GM23338 (cell line): ENCODE measurements around the gene EMSY. TPM values are rescaled to one million over a fixed set of nuclear protein-coding genes. Genes with fewer than 3 reads are reported as not detected.

Experiments
- ATAC-seq: fragments of 200-7000 bp; cut with Tn5 transposase; 3 replicates; pipeline ENCODE4 v1.9.1; 2020
- DNase-seq: peaks from one replicate; pipeline ENCODE4 v3.0.0-alpha.2; 2015; ENCODE audit warnings: low spot score
- H2AFZ ChIP-seq: fragments of 200-600 bp; sonication (generic); 2 replicates; pipeline ENCODE4 v1.8.0; 2016; ENCODE audit warnings: antibody characterized with exemption, mild to moderate bottlenecking, moderate library complexity
- H3F3A ChIP-seq: fragments of 200-600 bp; sonication (generic); replicated peaks from 2 replicates; pipeline ENCODE4 v1.8.0; 2017; ENCODE audit warnings: antibody characterized with exemption, mixed run types, low read depth
- H3K27ac ChIP-seq: fragments of 200-600 bp; sonication (generic); 2 replicates; pipeline ENCODE4 v1.6.1; 2016; ENCODE audit warnings: low read depth
- H3K27me3 ChIP-seq: fragments of 200-600 bp; sonication (generic); 2 replicates; pipeline ENCODE4 v1.8.0; 2016; ENCODE audit warnings: mild to moderate bottlenecking, mixed run types, moderate library complexity; ENCODE audit not compliant: insufficient read depth
- H3K36me3 ChIP-seq: fragments of 200-600 bp; sonication (generic); 2 replicates; pipeline ENCODE4 v1.8.0; 2016; ENCODE audit warnings: mild to moderate bottlenecking; ENCODE audit not compliant: insufficient read depth
- H3K4me1 ChIP-seq: fragments of 200-600 bp; sonication (generic); 2 replicates; pipeline ENCODE4 v1.8.0; 2016; ENCODE audit warnings: mild to moderate bottlenecking, moderate library complexity; ENCODE audit not compliant: insufficient read depth
- H3K4me2 ChIP-seq: fragments of 200-600 bp; sonication (generic); 2 replicates; pipeline ENCODE4 v1.7.1; 2017; ENCODE audit warnings: mixed run types
- H3K4me3 ChIP-seq: fragments of 200-600 bp; sonication (generic); 2 replicates; pipeline ENCODE4 v1.6.1; 2016; ENCODE audit warnings: mixed run types
- H3K79me2 ChIP-seq: fragments of 200-600 bp; sonication (generic); replicated peaks from 2 replicates; pipeline ENCODE4 v1.8.0; 2017; ENCODE audit warnings: mild to moderate bottlenecking; ENCODE audit not compliant: insufficient read depth
- H3K9me2 ChIP-seq: fragments of 200-600 bp; sonication (generic); 2 replicates; pipeline ENCODE4 v1.8.0; 2017; ENCODE audit not compliant: insufficient read depth
- H4K20me1 ChIP-seq: fragments of 200-600 bp; sonication (generic); replicated peaks from 2 replicates; pipeline ENCODE4 v1.8.0; 2017; ENCODE audit warnings: mild to moderate bottlenecking; ENCODE audit not compliant: insufficient read depth
- H3K27ac Mint-ChIP-seq: 2 replicates; pipeline ENCODE4 v1.8.0; 2020; ENCODE audit warnings: inconsistent platforms, mild to moderate bottlenecking, moderate library complexity, mixed read lengths
- H3K27me3 Mint-ChIP-seq: 3 replicates; pipeline ENCODE4 v1.8.0; 2022; ENCODE audit warnings: low read depth, mild to moderate bottlenecking, moderate library complexity, mixed read lengths, inconsistent platforms; ENCODE audit not compliant: insufficient read depth, poor library complexity
- H3K36me3 Mint-ChIP-seq: 3 replicates; pipeline ENCODE4 v1.8.0; 2021; ENCODE audit warnings: low read depth, mild to moderate bottlenecking, inconsistent platforms, moderate library complexity, mixed read lengths
- H3K4me1 Mint-ChIP-seq: 3 replicates; pipeline ENCODE4 v1.8.0; 2020; ENCODE audit warnings: mild to moderate bottlenecking, inconsistent platforms, mixed read lengths
- H3K4me3 Mint-ChIP-seq: 3 replicates; pipeline ENCODE4 v1.8.0; 2021; ENCODE audit warnings: moderate library complexity, mild to moderate bottlenecking, inconsistent platforms, mixed read lengths
- H3K9me3 Mint-ChIP-seq: 3 replicates; pipeline ENCODE4 v1.8.0; 2020; ENCODE audit warnings: moderate library complexity, mild to moderate bottlenecking, inconsistent platforms, mixed read lengths
- ETS1 ChIP-seq: IDR thresholded peaks from 2 replicates; pipeline ENCODE4 v1.6.1; 2016; ENCODE audit warnings: antibody characterized with exemption
- EZH2 ChIP-seq: fragments of 200-600 bp; sonication (generic); IDR thresholded peaks from one replicate; pipeline ENCODE4 v1.8.0; 2017; ENCODE audit warnings: antibody characterized with exemption, mild to moderate bottlenecking, low read depth; ENCODE audit not compliant: unreplicated experiment
- JUNB ChIP-seq: IDR thresholded peaks from one replicate; pipeline ENCODE4 v1.6.1; 2016; ENCODE audit warnings: antibody characterized with exemption; ENCODE audit not compliant: unreplicated experiment
- NANOG ChIP-seq: IDR thresholded peaks from 2 replicates; pipeline ENCODE4 v1.6.1; 2016; ENCODE audit warnings: antibody characterized with exemption, borderline replicate concordance
- REST ChIP-seq: IDR thresholded peaks from one replicate; pipeline ENCODE4 v1.6.1; 2018; ENCODE audit warnings: antibody characterized with exemption; ENCODE audit not compliant: unreplicated experiment
- ZNF114 ChIP-seq: fragments of 250-450 bp; sonication (Bioruptor Pico); IDR thresholded peaks from 2 replicates; pipeline ENCODE4 v1.5.0; 2020; ENCODE audit warnings: mild to moderate bottlenecking, moderate library complexity
- ZNF331 ChIP-seq: fragments of 250-450 bp; sonication (Bioruptor Pico); IDR thresholded peaks from 2 replicates; pipeline ENCODE4 v1.5.0; 2020; ENCODE audit warnings: low read depth, mild to moderate bottlenecking, moderate library complexity
- ZNF462 ChIP-seq: fragments of 250-450 bp; sonication (Bioruptor Pico); IDR thresholded peaks from 2 replicates; pipeline ENCODE4 v1.5.0; 2020; ENCODE audit warnings: mild to moderate bottlenecking, moderate library complexity
- polyA plus RNA-seq: library from polyadenylated mRNA; unstranded; fragments of >200 nt; fragmentation: Nextera tagmentation; extraction: Ambion mirVana; gene quantifications from 2 replicates; pipeline ENCODE4 v1.2.1, GENCODE V29; 2016
- total RNA-seq: library from RNA; depleted of rRNA; stranded (reverse); fragments of >200 nt; shearing (Covaris generic); gene quantifications from 2 replicates; pipeline ENCODE4 v1.2.3, GENCODE V29; 2014

Gene EMSY
- total and polyA plus RNA-seq, 2 experiments from 2014 or later, result 25.0 to 46.9 TPM

- Histone ChIP-seq H3F3A (no peaks in the 10 kb centered on the region), H3K9me2 (no peaks in the 10 kb centered on the region), H4K20me1 (peaks cover 6% of the 10 kb centered on the region; the same call in 1 of the 2 replicates), H3K27ac (no peak overlapping the region), H3K4me1 (no peaks in the 10 kb centered on the region), H3K4me2 (no peak overlapping the region), H3K79me2 (peaks cover 13% of the 10 kb centered on the region; the same call in 1 of the 2 replicates), H3K27me3 (no peaks in the 10 kb centered on the region), H3K36me3 (0 out of 2 replicates have a peak, but pooled peaks cover 4% of the 10 kb centered on the region), H2AFZ (no peak overlapping the region), H3K4me3 (no peak overlapping the region)
- H3K36me3 Mint-ChIP-seq, result peaks cover 50% of the 10 kb centered on the region
- H3K27me3 Mint-ChIP-seq, result no peaks in the 10 kb centered on the region
- H3K27ac Mint-ChIP-seq, result no peak overlapping the region
- H3K4me1 Mint-ChIP-seq, result no peaks in the 10 kb centered on the region
- no peak overlapping the region for H3K4me3 Mint-ChIP-seq
- TF ChIP-seq EZH2 (no peak), REST (no peak), ZNF114 (CRISPR knock-in tag) (no peak), NANOG (no peak), ETS1 (no peak), JUNB (no peak), ZNF331 (CRISPR knock-in tag) (no peak), ZNF462 (no peak)
- no peak for DNase-seq
- ATAC-seq, result no peak
- peaks cover 5% of the 10 kb centered on the region; the same call in 1 of the 3 replicates for H3K9me3 Mint-ChIP-seq
These were observed 51.4 kb downstream of the EMSY start for GRCh38 chr11:76496174-76496573.
